IgD-negative memory B cell (primary cell): Measurements from ENCODE around the gene JHY. TPM values are rescaled to one million over a fixed set of nuclear protein-coding genes. Genes with fewer than 3 reads are reported as not detected.

Experiments used
- H3K27ac Mint-ChIP-seq, 3 donors: one replicate each; pipeline ENCODE4 v1.8.0; 2020 to 2022; ENCODE audit warnings: mild to moderate bottlenecking in 3 of 3, mixed read lengths in 3 of 3, moderate library complexity in 1 of 3
- H3K27me3 Mint-ChIP-seq: one replicate; pipeline ENCODE4 v1.8.0; 2021; ENCODE audit warnings: mixed read lengths
- H3K36me3 Mint-ChIP-seq: one replicate; pipeline ENCODE4 v1.8.0; 2020; ENCODE audit warnings: mild to moderate bottlenecking, mixed read lengths
- H3K4me1 Mint-ChIP-seq, 3 donors: one replicate each; pipeline ENCODE4 v1.8.0; 2020 to 2022; ENCODE audit warnings: mixed read lengths in 3 of 3, mild to moderate bottlenecking in 1 of 3
- H3K4me3 Mint-ChIP-seq, 4 donors: one replicate each; pipeline ENCODE4 v1.8.0; 2020 to 2022; ENCODE audit warnings: mild to moderate bottlenecking in 4 of 4, mixed read lengths in 4 of 4, moderate library complexity in 3 of 4
- H3K9me3 Mint-ChIP-seq, 3 donors: one replicate each; pipeline ENCODE4 v1.8.0; 2020 to 2021; ENCODE audit warnings: mixed read lengths in 3 of 3, mild to moderate bottlenecking in 1 of 3
- polyA plus RNA-seq: library from polyadenylated mRNA; unstranded; fragments of 300-500 nt; fragmentation: Illumina TruSeq; gene quantifications from one replicate; pipeline ENCODE4 v1.2.3, GENCODE V29; 2021

The JHY gene
- 4.3 TPM for polyA plus RNA-seq

GRCh38 chr11:122882189-122882856 lies at the start of gene JHY:
Gene JHY (plus strand): TSS chr11:122882759. CDS start chr11:122885850, 3,091 bp downstream.
- Mint-ChIP-seq H3K4me3 (peak within 1 kb of the TSS; percentile 85 to 95 (median 88)), H3K27me3 (peaks cover 17% of the 10 kb centered on the region), H3K27ac (peak within 1 kb of the TSS; percentile 75 to 94 (median 90)), H3K9me3 (no peaks in the 10 kb centered on the region), H3K36me3 (peaks cover 11% of the 10 kb centered on the region), H3K4me1 (peaks cover 12 to 28% (median 16%) of the 10 kb centered on the region in 3 donors)

- Mint-ChIP-seq H3K9me3 (no peaks in the 10 kb centered on the region), H3K4me1 (peaks cover 12 to 21% (median 20%) of the 10 kb centered on the region in 3 donors), H3K27me3 (peaks cover 2% of the 10 kb centered on the region), H3K4me3 (no peak overlapping the region), H3K36me3 (no peaks in the 10 kb centered on the region), H3K27ac (no peak overlapping the region)
Observed at GRCh38 chr11:122833846-122834464, 48.6 kb upstream of the JHY start.

GRCh38 chr11:122836916-122837315 lies 45.6 kb upstream of the JHY start:
- Mint-ChIP-seq H3K4me3 (no peak overlapping the region), H3K36me3 (no peaks in the 10 kb centered on the region), H3K27me3 (peaks cover 2% of the 10 kb centered on the region), H3K4me1 (peaks cover 14 to 23% (median 20%) of the 10 kb centered on the region in 3 donors), H3K9me3 (peaks cover 0 to under 1% (median 0%) of the 10 kb centered on the region in 3 donors), H3K27ac (no peak overlapping the region)

- Mint-ChIP-seq H3K4me1 (peaks cover 13 to 23% (median 19%) of the 10 kb centered on the region in 3 donors), H3K27me3 (no peaks in the 10 kb centered on the region), H3K4me3 (no peak overlapping the region), H3K9me3 (peaks cover 0 to 2% (median 0%) of the 10 kb centered on the region in 3 donors), H3K36me3 (no peaks in the 10 kb centered on the region), H3K27ac (no peak overlapping the region)
Observed at GRCh38 chr11:122837528-122838346, 44.8 kb upstream of the JHY start.

GRCh38 chr11:122843281-122844141 lies 39.0 kb upstream of the JHY start:
- peak overlapping the region; percentile 3 to 84 (median 50) for H3K4me3 Mint-ChIP-seq
- H3K36me3 Mint-ChIP-seq: peaks cover 2% of the 10 kb centered on the region
- no peaks in the 10 kb centered on the region for H3K27me3 Mint-ChIP-seq
- peaks cover 0 to 2% (median 0%) of the 10 kb centered on the region in 3 donors for H3K9me3 Mint-ChIP-seq
- peaks cover 30 to 39% (median 37%) of the 10 kb centered on the region in 3 donors for H3K4me1 Mint-ChIP-seq
- peak overlapping the region; percentile 15 to 93 (median 91) for H3K27ac Mint-ChIP-seq

GRCh38 chr11:122847466-122847865 lies 35.1 kb upstream of the JHY start:
- no peak overlapping the region for H3K4me3 Mint-ChIP-seq
- H3K27ac Mint-ChIP-seq: no peak overlapping the region
- peaks cover 2% of the 10 kb centered on the region for H3K36me3 Mint-ChIP-seq
- H3K27me3 Mint-ChIP-seq: peaks cover 2% of the 10 kb centered on the region
- H3K4me1 Mint-ChIP-seq: peaks cover 36 to 54% (median 52%) of the 10 kb centered on the region in 3 donors
- H3K9me3 Mint-ChIP-seq: no peaks in the 10 kb centered on the region

- Mint-ChIP-seq H3K4me1 (peaks cover 33 to 51% (median 51%) of the 10 kb centered on the region in 3 donors), H3K27ac (no peak overlapping the region), H3K4me3 (no peak overlapping the region), H3K36me3 (peaks cover 2% of the 10 kb centered on the region), H3K27me3 (peaks cover 2% of the 10 kb centered on the region), H3K9me3 (no peaks in the 10 kb centered on the region)
Observed at GRCh38 chr11:122848186-122848585, 34.4 kb upstream of the JHY start.

- peak overlapping the region in 1 of 3 donors; percentile 93 for H3K27ac Mint-ChIP-seq
- no peaks in the 10 kb centered on the region for H3K9me3 Mint-ChIP-seq
- peak overlapping the region in 2 of 4 donors; percentile 63 to 73 for H3K4me3 Mint-ChIP-seq
- peaks cover under 1% of the 10 kb centered on the region for H3K36me3 Mint-ChIP-seq
- peaks cover 17 to 34% (median 34%) of the 10 kb centered on the region in 3 donors for H3K4me1 Mint-ChIP-seq
- peaks cover 2% of the 10 kb centered on the region for H3K27me3 Mint-ChIP-seq
Observed at GRCh38 chr11:122850076-122850631, 32.4 kb upstream of the JHY start.

- peaks cover 2% of the 10 kb centered on the region for H3K27me3 Mint-ChIP-seq
- H3K36me3 Mint-ChIP-seq: no peaks in the 10 kb centered on the region
- peaks cover 15 to 32% (median 31%) of the 10 kb centered on the region in 3 donors for H3K4me1 Mint-ChIP-seq
- peak overlapping the region; percentile 81 to 91 (median 87) for H3K4me3 Mint-ChIP-seq
- H3K9me3 Mint-ChIP-seq: no peaks in the 10 kb centered on the region
- peak overlapping the region; percentile 2 to 93 (median 35) for H3K27ac Mint-ChIP-seq
Observed at GRCh38 chr11:122851366-122851966, 31.1 kb upstream of the JHY start.

- Mint-ChIP-seq H3K36me3 (no peaks in the 10 kb centered on the region), H3K4me3 (peak overlapping the region; percentile 81 to 91 (median 87)), H3K9me3 (no peaks in the 10 kb centered on the region)
Observed at GRCh38 chr11:122852074-122852795, 30.3 kb upstream of the JHY start.

GRCh38 chr11:122852796-122853160 lies 29.8 kb upstream of the JHY start:
- peak overlapping the region; percentile 81 to 91 (median 87) for H3K4me3 Mint-ChIP-seq

More at GRCh38 chr11:122852074-122852795, 30.3 kb upstream of the JHY start:
- H3K27ac Mint-ChIP-seq: peak overlapping the region; percentile 2 to 93 (median 35)
- peaks cover 15 to 33% (median 31%) of the 10 kb centered on the region in 3 donors for H3K4me1 Mint-ChIP-seq
- H3K27me3 Mint-ChIP-seq: peaks cover 2% of the 10 kb centered on the region

GRCh38 chr11:122853261-122853660 lies 29.3 kb upstream of the JHY start:
- Mint-ChIP-seq H3K36me3 (no peaks in the 10 kb centered on the region), H3K4me1 (peaks cover 15 to 30% (median 28%) of the 10 kb centered on the region in 3 donors), H3K4me3 (no peak overlapping the region), H3K9me3 (no peaks in the 10 kb centered on the region), H3K27ac (no peak overlapping the region), H3K27me3 (peaks cover 2% of the 10 kb centered on the region)

More at GRCh38 chr11:122852796-122853160, 29.8 kb upstream of the JHY start:
- peaks cover 15 to 30% (median 28%) of the 10 kb centered on the region in 3 donors for H3K4me1 Mint-ChIP-seq
- H3K36me3 Mint-ChIP-seq: no peaks in the 10 kb centered on the region
- H3K27ac Mint-ChIP-seq: peak overlapping the region; percentile 2 to 93 (median 35)
- H3K27me3 Mint-ChIP-seq: peaks cover 2% of the 10 kb centered on the region
- no peaks in the 10 kb centered on the region for H3K9me3 Mint-ChIP-seq

GRCh38 chr11:122853971-122854446 lies 28.6 kb upstream of the JHY start:
- Mint-ChIP-seq H3K9me3 (no peaks in the 10 kb centered on the region), H3K36me3 (no peaks in the 10 kb centered on the region), H3K27me3 (peaks cover 2% of the 10 kb centered on the region), H3K4me1 (peaks cover 15 to 30% (median 28%) of the 10 kb centered on the region in 3 donors), H3K4me3 (peak overlapping the region in 2 of 4 donors; percentile 33 to 47), H3K27ac (no peak overlapping the region)
